ENCODE results near the gene USP25.

Gene USP25

GRCh38 chr21:15826908-15827601, 97.3 kb downstream of the USP25 start:
- no peak for ATAC-seq (ENCODE audit: low read depth)
- Histone ChIP-seq H3K9me3 (ENCODE audit: severe bottlenecking) (no peaks in the 10 kb centered on the region), H3K27me3 (ENCODE audit: insufficient read depth, poor library complexity, severe bottlenecking) (peaks cover 3% of the 10 kb centered on the region), H3K4me3 (ENCODE audit: severe bottlenecking) (no peak overlapping the region), H3K27ac (ENCODE audit: poor library complexity, severe bottlenecking) (no peak overlapping the region), H3K36me3 (ENCODE audit: low read depth) (peaks cover 79% of the 10 kb centered on the region), H3K4me1 (ENCODE audit: insufficient read depth, poor library complexity, severe bottlenecking) (no peaks in the 10 kb centered on the region)
- DNase-seq (ENCODE audit: low spot score) = no peak
- no peak for TF ChIP-seq CTCF (IDR thresholded peaks at IDR 0.05; ENCODE audit: poor library complexity, severe bottlenecking)

GRCh38 chr21:15831497-15831896, 101.7 kb downstream of the USP25 start:
- H3K27me3 ChIP-seq (ENCODE audit: insufficient read depth, poor library complexity, severe bottlenecking) = no peaks in the 10 kb centered on the region
- ATAC-seq (ENCODE audit: low read depth) (no peak), DNase-seq (ENCODE audit: low spot score) (no peak)
- no peaks in the 10 kb centered on the region for H3K9me3 ChIP-seq (ENCODE audit: severe bottlenecking)
- H3K27ac ChIP-seq (ENCODE audit: poor library complexity, severe bottlenecking) = no peak overlapping the region
- no peak overlapping the region for H3K4me3 ChIP-seq (ENCODE audit: severe bottlenecking)
- H3K4me1 ChIP-seq (ENCODE audit: insufficient read depth, poor library complexity, severe bottlenecking) = no peaks in the 10 kb centered on the region
- H3K36me3 ChIP-seq (ENCODE audit: low read depth) = peaks cover 79% of the 10 kb centered on the region
- TF ChIP-seq CTCF (IDR thresholded peaks at IDR 0.05; ENCODE audit: poor library complexity, severe bottlenecking) = no peak

- no peak; the same call in 2 of the 3 replicates for ATAC-seq (ENCODE audit: low read depth)
These were observed 107.9 kb downstream of the USP25 start for GRCh38 chr21:15837645-15838044.

GRCh38 chr21:15839026-15839425, 109.2 kb downstream of the USP25 start:
- no peak for DNase-seq (ENCODE audit: low spot score)
- TF ChIP-seq CTCF (IDR thresholded peaks at IDR 0.05; ENCODE audit: poor library complexity, severe bottlenecking) = no peak
- Histone ChIP-seq H3K36me3 (ENCODE audit: low read depth) (peaks cover 70% of the 10 kb centered on the region), H3K27ac (ENCODE audit: poor library complexity, severe bottlenecking) (no peak overlapping the region), H3K27me3 (ENCODE audit: insufficient read depth, poor library complexity, severe bottlenecking) (no peaks in the 10 kb centered on the region), H3K4me3 (ENCODE audit: severe bottlenecking) (no peak overlapping the region), H3K9me3 (ENCODE audit: severe bottlenecking) (no peaks in the 10 kb centered on the region), H3K4me1 (ENCODE audit: insufficient read depth, poor library complexity, severe bottlenecking) (peaks cover 20% of the 10 kb centered on the region)
- ATAC-seq (ENCODE audit: low read depth) = no peak

More at GRCh38 chr21:15837645-15838044, 107.9 kb downstream of the USP25 start:
- DNase-seq (ENCODE audit: low spot score) = no peak
- H3K4me3 ChIP-seq (ENCODE audit: severe bottlenecking) = no peak overlapping the region
- H3K9me3 ChIP-seq (ENCODE audit: severe bottlenecking) = no peaks in the 10 kb centered on the region
- H3K27ac ChIP-seq (ENCODE audit: poor library complexity, severe bottlenecking) = no peak overlapping the region
- H3K36me3 ChIP-seq (ENCODE audit: low read depth) = peaks cover 66% of the 10 kb centered on the region
- no peaks in the 10 kb centered on the region for H3K27me3 ChIP-seq (ENCODE audit: insufficient read depth, poor library complexity, severe bottlenecking)
- peaks cover 18% of the 10 kb centered on the region for H3K4me1 ChIP-seq (ENCODE audit: insufficient read depth, poor library complexity, severe bottlenecking)
- TF ChIP-seq CTCF (IDR thresholded peaks at IDR 0.05; ENCODE audit: poor library complexity, severe bottlenecking) = no peak

- Histone ChIP-seq H3K4me1 (ENCODE audit: insufficient read depth, poor library complexity, severe bottlenecking) (peaks cover 20% of the 10 kb centered on the region), H3K27ac (ENCODE audit: poor library complexity, severe bottlenecking) (no peak overlapping the region), H3K4me3 (ENCODE audit: severe bottlenecking) (no peak overlapping the region), H3K36me3 (ENCODE audit: low read depth) (peaks cover 64% of the 10 kb centered on the region), H3K27me3 (ENCODE audit: insufficient read depth, poor library complexity, severe bottlenecking) (no peaks in the 10 kb centered on the region), H3K9me3 (ENCODE audit: severe bottlenecking) (no peaks in the 10 kb centered on the region)
- no peak for TF ChIP-seq CTCF (IDR thresholded peaks at IDR 0.05; ENCODE audit: poor library complexity, severe bottlenecking)
- DNase-seq (ENCODE audit: low spot score) = no peak
- ATAC-seq (ENCODE audit: low read depth) = no peak
These were observed 109.8 kb downstream of the USP25 start for GRCh38 chr21:15839601-15840000.

All from RWPE2 (cell line).